HEK293 (cell line): ENCODE measurements around the gene SCRN2.

Experiments used
- CTCF ChIA-PET: fragments of 350-600 bp; formaldehyde crosslinking; extraction: SDS; loops from one replicate; lab custom pipeline; 2021; ENCODE audit warnings: antibody characterized with exemption; lab: Yijun Ruan, JAX
- POLR2A ChIA-PET: fragments of 300-600 bp; formaldehyde crosslinking; extraction: SDS; loops from one replicate; lab custom pipeline; 2020; ENCODE audit warnings: antibody characterized with exemption, inconsistent platforms; lab: Yijun Ruan, JAX
- H3K27ac ChIP-seq: fragments of 200-500 bp; sonication (Bioruptor generic); 2 replicates; pipeline ENCODE4 v1.5.1; 2014; ENCODE audit warnings: low read depth, low read length, control low read depth, inconsistent platforms; ENCODE audit errors: extremely low read depth
- H3K36me3 ChIP-seq, 2 experiments: fragments of 200-500 bp in 1 of 2; sonication (Bioruptor generic) in 1 of 2; 1 replicate in 1 of 2; 2 replicates in 1 of 2; pipeline ENCODE4 v1.5.1; 2014 to 2017; ENCODE audit warnings: inconsistent platforms in 2 of 2, low read length in 2 of 2; ENCODE audit not compliant: control insufficient read depth in 2 of 2, insufficient read depth in 1 of 2
- H3K4me1 ChIP-seq: fragments of 200-500 bp; sonication (Bioruptor generic); 2 replicates; pipeline ENCODE4 v1.5.1; 2014; ENCODE audit warnings: mild to moderate bottlenecking, low read length, inconsistent platforms; ENCODE audit not compliant: control insufficient read depth, insufficient read depth
- H3K4me3 ChIP-seq: 2 replicates; pipeline ENCODE4 v1.5.1; 2011; ENCODE audit warnings: low read depth, mild to moderate bottlenecking, control low read depth, low read length, moderate library complexity
- H3K9me3 ChIP-seq: fragments of 200-500 bp; sonication (Bioruptor generic); 2 replicates; pipeline ENCODE4 v1.5.1; 2014; ENCODE audit warnings: low read depth, low read length, inconsistent platforms; ENCODE audit not compliant: control insufficient read depth, insufficient read depth
- ELK4 ChIP-seq: IDR thresholded peaks from 2 replicates; pipeline ENCODE4 v1.6.1; 2011; ENCODE audit warnings: mild to moderate bottlenecking, low read depth, low read length, borderline replicate concordance
- GLIS1 ChIP-seq: fragments of 450-650 bp; formaldehyde crosslinking; IDR thresholded peaks from 2 replicates; pipeline ENCODE4 v1.5.1; 2016; ENCODE audit warnings: missing biosample characterization, missing genetic modification characterization
- KLF7 ChIP-seq: fragments of 450-650 bp; formaldehyde crosslinking; IDR thresholded peaks from 2 replicates; pipeline ENCODE4 v1.5.1; 2016; ENCODE audit warnings: missing biosample characterization, missing genetic modification characterization, borderline replicate concordance
- MEIS1 ChIP-seq: sonication (generic); formaldehyde crosslinking; IDR thresholded peaks from 2 replicates; pipeline ENCODE4 v1.8.1; 2022; ENCODE audit warnings: missing genetic modification reagents, mild to moderate bottlenecking, borderline replicate concordance
- PRDM1 ChIP-seq: fragments of 450-650 bp; formaldehyde crosslinking; IDR thresholded peaks from 2 replicates; pipeline ENCODE4; 2016; ENCODE audit warnings: missing biosample characterization, missing genetic modification characterization
- PRDM10 ChIP-seq: fragments of 450-650 bp; formaldehyde crosslinking; IDR thresholded peaks from 2 replicates; pipeline ENCODE4 v1.5.1; 2016; ENCODE audit warnings: missing biosample characterization, missing genetic modification characterization
- REPIN1 ChIP-seq: fragments of 450-650 bp; formaldehyde crosslinking; IDR thresholded peaks from 2 replicates; pipeline ENCODE4 v1.5.1; 2017; ENCODE audit warnings: missing biosample characterization, missing genetic modification characterization, low read depth
- SETDB1 ChIP-seq: IDR thresholded peaks from one replicate; pipeline ENCODE4 v1.6.1; 2017; ENCODE audit warnings: mild to moderate bottlenecking, low read length, moderate library complexity, mixed read lengths; ENCODE audit not compliant: insufficient read length
- SP7 ChIP-seq: fragments of 450-650 bp; formaldehyde crosslinking; IDR thresholded peaks from 2 replicates; pipeline ENCODE4 v1.5.1; 2016; ENCODE audit warnings: missing biosample characterization, missing genetic modification characterization
- TRIM28 ChIP-seq: IDR thresholded peaks from 2 replicates; pipeline ENCODE4 v1.6.1; 2011; ENCODE audit warnings: low read length, control low read depth, borderline replicate concordance
- WT1 ChIP-seq: fragments of 450-650 bp; formaldehyde crosslinking; IDR thresholded peaks from 2 replicates; pipeline ENCODE4 v1.5.1; 2016; ENCODE audit warnings: missing biosample characterization, missing genetic modification characterization
- ZBTB1 ChIP-seq: fragments of 450-650 bp; formaldehyde crosslinking; IDR thresholded peaks from 2 replicates; pipeline ENCODE4 v1.5.1; 2016; ENCODE audit warnings: missing biosample characterization, missing genetic modification characterization
- ZFP37 ChIP-seq: fragments of 450-650 bp; formaldehyde crosslinking; IDR thresholded peaks from 2 replicates; pipeline ENCODE4 v1.5.1; 2016; ENCODE audit warnings: missing biosample characterization, missing genetic modification characterization
- ZFP69B ChIP-seq: fragments of 450-650 bp; formaldehyde crosslinking; IDR thresholded peaks from 2 replicates; pipeline ENCODE4 v1.5.1; 2016; ENCODE audit warnings: missing biosample characterization, missing genetic modification characterization
- ZNF140 ChIP-seq: fragments of 450-650 bp; formaldehyde crosslinking; IDR thresholded peaks from 2 replicates; pipeline ENCODE4 v1.5.1; 2016; ENCODE audit warnings: missing biosample characterization, missing genetic modification characterization
- ZNF214 ChIP-seq: fragments of 450-650 bp; formaldehyde crosslinking; IDR thresholded peaks from 2 replicates; pipeline ENCODE4 v1.5.1; 2017; ENCODE audit warnings: missing biosample characterization, mild to moderate bottlenecking, missing genetic modification characterization, borderline replicate concordance
- ZNF221 ChIP-seq: fragments of 450-650 bp; formaldehyde crosslinking; IDR thresholded peaks from 2 replicates; pipeline ENCODE4 v1.5.1; 2017; ENCODE audit warnings: missing biosample characterization, missing genetic modification characterization, borderline replicate concordance
- ZNF239 ChIP-seq: fragments of 450-650 bp; formaldehyde crosslinking; IDR thresholded peaks from 2 replicates; pipeline ENCODE4 v1.5.1; 2016; ENCODE audit warnings: missing biosample characterization, missing genetic modification characterization
- ZNF248 ChIP-seq: fragments of 450-650 bp; formaldehyde crosslinking; IDR thresholded peaks from 2 replicates; pipeline ENCODE4 v1.5.1; 2017; ENCODE audit warnings: missing biosample characterization, missing genetic modification characterization
- ZNF26 ChIP-seq: fragments of 450-650 bp; formaldehyde crosslinking; IDR thresholded peaks from 2 replicates; pipeline ENCODE4 v1.5.1; 2016; ENCODE audit warnings: missing biosample characterization, missing genetic modification characterization
- ZNF404 ChIP-seq: fragments of 450-650 bp; formaldehyde crosslinking; IDR thresholded peaks from 2 replicates; pipeline ENCODE4 v1.5.1; 2017; ENCODE audit warnings: missing biosample characterization, missing genetic modification characterization
- ZNF548 ChIP-seq: fragments of 450-650 bp; formaldehyde crosslinking; IDR thresholded peaks from 2 replicates; pipeline ENCODE4 v1.5.1; 2016; ENCODE audit warnings: missing biosample characterization, missing genetic modification characterization
- ZNF558 ChIP-seq: fragments of 450-650 bp; formaldehyde crosslinking; IDR thresholded peaks from 2 replicates; pipeline ENCODE4 v1.5.1; 2016; ENCODE audit warnings: missing biosample characterization, missing genetic modification characterization
- ZNF624 ChIP-seq: fragments of 450-650 bp; formaldehyde crosslinking; IDR thresholded peaks from 2 replicates; pipeline ENCODE4 v1.5.1; 2017; ENCODE audit warnings: missing biosample characterization, missing genetic modification characterization
- ZNF654 ChIP-seq: fragments of 450-650 bp; formaldehyde crosslinking; IDR thresholded peaks from 2 replicates; pipeline ENCODE4 v1.5.1; 2016; ENCODE audit warnings: low read depth, missing biosample characterization, missing genetic modification characterization
- ZNF670 ChIP-seq: fragments of 450-650 bp; formaldehyde crosslinking; IDR thresholded peaks from 2 replicates; pipeline ENCODE4 v1.5.1; 2016; ENCODE audit warnings: missing biosample characterization, missing genetic modification characterization, low read depth

Gene SCRN2

GRCh38 chr17:47806913-47807255, 34.2 kb downstream of the SCRN2 start (continued):
- TF ChIP-seq ZNF624 (tag by site-specific recombination) = no peak
- no peak for TF ChIP-seq MEIS1 (CRISPR knock-in tag)
- no peak for TF ChIP-seq SETDB1
- no peak for TF ChIP-seq ZFP37 (tag by site-specific recombination)

GRCh38 chr17:47806026-47806912, 34.8 kb downstream of the SCRN2 start:
- H3K4me3 ChIP-seq = no peak overlapping the region
- peaks cover 0 to 31% of the 10 kb centered on the region in 2 experiments; a peak in 1 of 3 replicates for H3K36me3 ChIP-seq
- CTCF ChIA-PET = interaction anchor here (0.6 to 1.7 kb wide), 3 partner anchors 22 to 108 kb away, joined by 3 to 4 read pairs (median 4); no protein-coding TSS in a partner anchor
- no peaks in the 10 kb centered on the region for H3K4me1 ChIP-seq
- no peak for TF ChIP-seq ZNF404
- no peak for TF ChIP-seq WT1
- no peak for TF ChIP-seq GLIS1
- TF ChIP-seq, all 188 proteins: peak for 0
- no peaks in the 10 kb centered on the region for H3K9me3 ChIP-seq
- POLR2A ChIA-PET = no interaction called here
- no peak overlapping the region for H3K27ac ChIP-seq

- H3K4me1 ChIP-seq = no peaks in the 10 kb centered on the region
- no peaks in the 10 kb centered on the region for H3K9me3 ChIP-seq
- peaks cover 0 to 29% of the 10 kb centered on the region in 2 experiments; a peak in 1 of 3 replicates for H3K36me3 ChIP-seq
- H3K4me3 ChIP-seq = no peak overlapping the region
- POLR2A ChIA-PET = no interaction called here
- H3K27ac ChIP-seq = no peak overlapping the region
- TF ChIP-seq PRDM10 (no peak), ZNF239 (no peak), TRIM28 (no peak), ZNF214 (tag by site-specific recombination) (no peak), REPIN1 (tag by site-specific recombination) (no peak), ZNF548 (tag by site-specific recombination) (no peak), ZBTB1 (tag by site-specific recombination) (no peak), ZNF654 (no peak)
- CTCF ChIA-PET = interaction anchor here (0.6 to 1.9 kb wide), 7 partner anchors 14 to 155 kb away, joined by 3 to 5 read pairs (median 4); no protein-coding TSS in a partner anchor
Observed at GRCh38 chr17:47804461-47804860, 36.6 kb downstream of the SCRN2 start.

GRCh38 chr17:47803751-47804150, 37.3 kb downstream of the SCRN2 start:
- no peak overlapping the region for H3K4me3 ChIP-seq
- H3K36me3 ChIP-seq = peaks cover 0 to 22% of the 10 kb centered on the region in 2 experiments; a peak in 1 of 3 replicates
- H3K27ac ChIP-seq = no peak overlapping the region
- ChIA-PET POLR2A (no interaction called here), CTCF (interaction anchor here (0.6 to 1.9 kb wide), 4 partner anchors 14 to 151 kb away, joined by 3 to 5 read pairs (median 4); no protein-coding TSS in a partner anchor)
- no peaks in the 10 kb centered on the region for H3K9me3 ChIP-seq
- no peaks in the 10 kb centered on the region for H3K4me1 ChIP-seq
- TF ChIP-seq ZNF670 (tag by site-specific recombination) = no peak
- TF ChIP-seq ZNF26 = no peak
- no peak for TF ChIP-seq ZNF221 (tag by site-specific recombination)
- TF ChIP-seq ZNF248 (tag by site-specific recombination) = no peak
- TF ChIP-seq ELK4 = no peak
- no peak for TF ChIP-seq ZNF558
- no peak for TF ChIP-seq ZFP69B (tag by site-specific recombination)
- no peak for TF ChIP-seq SP7
- TF ChIP-seq PRDM1 (tag by site-specific recombination) = no peak
- no peak for TF ChIP-seq ZNF140
- TF ChIP-seq KLF7 (tag by site-specific recombination) = no peak
